GM12892 (cell line): Measurements from ENCODE around the gene KCNS3.

ENCODE experiments used
- POLR2A ChIP-seq: IDR thresholded peaks from 2 replicates; pipeline ENCODE4 v1.6.1; 2011; ENCODE audit warnings: low read depth, low read length, control low read depth
- POLR2AphosphoS5 ChIP-seq: IDR thresholded peaks from 2 replicates; pipeline ENCODE4 v1.6.1; 2011; ENCODE audit warnings: low read depth, low read length, control low read depth
- TAF1 ChIP-seq: IDR thresholded peaks from 2 replicates; pipeline ENCODE4 v1.6.1; 2011; ENCODE audit warnings: low read depth, mild to moderate bottlenecking, control low read depth, low read length, borderline replicate concordance

DNA sequence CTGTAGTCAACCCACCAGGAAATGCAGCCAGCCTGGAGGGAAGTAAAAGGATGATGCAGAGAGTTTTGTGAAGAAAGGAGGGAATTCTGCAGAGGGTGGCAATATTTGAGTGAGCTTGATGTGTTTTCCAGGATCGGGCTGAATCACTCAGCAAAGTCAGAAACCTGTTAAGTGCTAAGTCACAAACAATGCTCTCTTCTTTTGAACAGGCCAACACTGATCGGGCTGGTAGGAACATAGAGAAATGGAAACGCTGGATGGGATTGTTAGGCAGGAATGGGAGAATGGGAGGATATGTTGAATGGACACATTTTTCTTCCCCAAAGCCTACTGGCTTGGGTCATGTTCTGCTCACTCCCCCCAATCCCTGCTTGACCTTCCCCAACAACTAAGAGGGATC, 36.6 kb downstream of the KCNS3 start:
- TF ChIP-seq POLR2A (no peak), POLR2AphosphoS5 (no peak), TAF1 (no peak)
